Measurements from ENCODE around the gene TOB1.
"Not testable (repeated sequence)": the region's sequence is repeated elsewhere in the genome, so short reads cannot be mapped to it uniquely, and the experiment has no call there.

The TOB1 gene

DNA sequence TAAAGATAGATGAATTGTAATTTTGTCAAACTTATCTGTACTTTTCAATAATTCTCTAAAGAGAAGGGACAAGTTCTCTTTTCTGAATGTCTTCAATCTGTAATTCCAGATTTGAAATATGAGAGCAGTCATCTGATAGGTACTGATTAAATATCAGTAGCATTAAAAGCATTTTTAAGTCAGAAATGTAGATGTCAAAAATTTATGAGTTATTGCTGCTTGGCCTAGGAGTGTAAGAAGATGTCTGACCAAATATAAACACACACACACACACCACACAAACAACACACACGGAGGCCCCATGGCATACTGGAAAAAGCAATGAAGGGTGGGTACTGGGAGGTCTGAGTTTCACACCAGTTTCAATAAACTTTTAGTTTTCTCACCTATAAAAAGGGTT lies 2.4 kb upstream of the TOB1 start:
- no peak for DNase-seq (ENCODE audit: low read depth in 2 of 2)

DNA sequence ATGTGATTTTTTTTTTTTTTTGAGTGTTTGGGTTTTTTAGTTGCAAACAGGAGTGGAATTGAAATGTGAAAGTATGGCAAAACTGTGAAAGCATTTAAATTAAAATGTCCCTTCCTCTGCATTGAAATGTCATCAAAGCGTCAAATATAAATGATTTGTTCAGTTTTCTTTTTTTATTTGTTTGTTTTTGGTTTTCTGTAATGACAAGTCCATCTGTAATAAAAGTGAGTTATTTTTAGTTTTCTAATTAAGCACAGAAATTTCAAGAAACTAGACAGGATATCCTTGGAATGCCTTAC lies 1.9 kb upstream of the TOB1 start:
- DNase-seq (ENCODE audit: low read depth in 2 of 2) = no peak

DNA sequence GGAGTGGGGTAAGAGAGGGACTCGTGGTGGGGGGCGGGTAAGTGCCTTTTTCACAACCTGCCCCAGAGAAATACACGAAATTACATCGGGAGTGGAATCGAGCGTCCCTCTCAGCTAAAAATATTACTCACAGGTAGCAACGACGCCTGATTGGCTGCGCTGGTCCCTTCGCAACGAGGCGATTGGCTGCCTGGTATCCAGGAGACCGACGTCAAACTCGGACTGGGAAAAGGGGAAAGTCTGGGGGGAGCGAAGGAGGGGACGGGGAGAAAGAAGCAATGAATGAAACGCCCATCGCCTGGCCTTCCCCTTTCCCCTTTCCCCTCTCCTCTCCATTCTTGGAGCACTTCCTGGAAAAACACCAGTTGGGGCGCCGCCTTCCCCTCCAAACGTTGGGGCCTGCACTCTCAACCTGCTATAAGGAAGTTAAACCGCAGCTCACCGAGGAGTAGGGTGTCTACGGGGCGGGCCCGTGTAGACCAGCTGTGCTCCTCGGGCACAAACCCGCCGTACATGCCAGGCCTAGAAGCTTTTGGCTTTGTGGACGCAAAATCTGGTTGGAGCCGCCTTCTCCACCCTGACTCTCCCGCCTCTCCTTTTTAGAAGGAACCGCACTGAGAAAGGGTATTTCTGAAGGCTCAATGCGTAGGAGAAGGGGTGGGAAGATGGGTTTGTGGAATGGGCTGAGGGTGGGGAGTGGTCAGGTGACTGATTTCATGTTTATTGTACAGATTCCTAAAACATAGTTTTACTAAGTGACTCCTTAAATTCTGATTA lies 1.4 kb upstream of the TOB1 start:
- peak; percentile 47 to 54 for DNase-seq (ENCODE audit: low read depth in 2 of 2)

DNA sequence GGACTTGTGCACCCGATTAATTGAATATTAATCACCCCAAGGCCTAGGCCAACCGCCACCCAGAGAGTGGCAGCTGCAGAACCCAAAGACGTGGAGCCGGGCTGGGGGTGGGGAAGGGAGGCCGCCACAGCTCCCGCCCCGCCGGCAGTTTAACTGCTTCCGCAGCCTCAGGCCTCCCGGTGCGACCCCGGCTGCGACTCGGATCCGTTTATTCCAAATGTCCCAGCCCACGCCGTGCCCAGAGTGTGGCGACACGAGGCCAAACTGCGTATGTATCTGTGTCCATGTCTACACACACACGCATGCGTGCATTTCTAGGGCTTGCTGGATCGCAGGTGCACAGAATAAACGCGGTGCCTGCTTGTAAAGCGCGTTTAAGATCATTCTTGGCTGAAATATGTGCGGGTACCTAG lies 802 bp upstream of the TOB1 start:
- DNase-seq (ENCODE audit: low read depth in 2 of 2) = no peak

DNA sequence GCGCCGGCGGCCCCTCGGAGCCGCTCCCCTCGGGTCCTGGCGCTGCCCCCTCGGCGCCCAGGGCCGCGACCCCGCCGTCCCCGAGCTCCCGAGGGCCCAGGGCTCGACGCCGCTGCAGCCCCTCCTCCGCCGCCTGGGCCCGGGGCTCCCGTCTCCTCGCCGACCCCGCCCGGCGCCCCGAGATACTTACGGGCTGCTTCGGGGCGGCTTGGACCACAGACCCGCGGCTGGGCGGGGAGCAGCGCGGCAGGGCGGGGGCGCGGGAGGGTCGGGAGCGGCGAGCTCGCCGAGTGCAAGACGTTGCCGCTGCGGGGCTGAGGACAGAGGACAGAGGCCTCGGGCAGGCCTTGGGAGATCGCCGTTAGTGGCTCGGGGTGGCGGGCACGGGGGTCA lies 290 bp downstream of the TOB1 start:
- no peak for DNase-seq (ENCODE audit: low read depth in 2 of 2)

DNA sequence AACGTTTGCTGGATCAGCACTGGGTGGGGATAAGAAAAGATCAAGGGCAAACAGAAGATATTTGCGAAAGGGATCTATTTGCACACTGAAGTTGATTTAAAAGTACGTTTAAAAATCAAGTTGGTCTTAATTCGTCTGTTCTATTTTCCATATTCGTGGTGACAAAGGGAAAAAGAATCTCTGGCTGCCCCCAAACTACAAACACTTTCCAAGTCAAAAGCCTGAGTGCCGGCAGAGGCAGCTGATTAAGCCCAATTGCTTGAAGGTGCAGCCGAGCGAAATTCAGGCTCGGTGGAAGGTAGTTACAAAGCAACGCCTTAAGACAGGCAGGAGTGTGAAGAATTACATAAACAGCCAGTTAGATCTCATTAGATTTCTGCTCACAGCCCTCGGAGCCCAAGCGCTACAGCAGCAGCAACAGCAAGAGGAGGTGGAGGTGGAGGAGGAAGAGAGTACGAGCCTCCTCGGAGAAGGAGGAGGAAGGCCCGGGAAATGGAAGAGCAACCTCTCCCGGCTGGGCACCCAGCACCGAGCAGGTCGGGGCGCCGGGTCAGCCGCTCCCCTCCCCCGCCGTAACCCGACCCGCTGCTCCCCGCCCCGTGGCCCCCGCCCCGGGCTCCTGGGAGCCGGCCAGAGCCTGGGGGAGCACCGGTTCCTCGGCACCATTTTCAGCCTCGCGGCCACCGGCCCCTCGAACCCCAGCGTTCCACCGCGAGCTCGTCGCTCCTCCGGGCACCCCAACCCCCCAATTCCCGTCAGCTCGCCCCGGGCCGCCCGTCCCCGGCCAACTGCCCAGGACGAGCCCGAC lies 890 bp downstream of the TOB1 start:
- DNase-seq (ENCODE audit: low read depth in 2 of 2) = no peak

DNA sequence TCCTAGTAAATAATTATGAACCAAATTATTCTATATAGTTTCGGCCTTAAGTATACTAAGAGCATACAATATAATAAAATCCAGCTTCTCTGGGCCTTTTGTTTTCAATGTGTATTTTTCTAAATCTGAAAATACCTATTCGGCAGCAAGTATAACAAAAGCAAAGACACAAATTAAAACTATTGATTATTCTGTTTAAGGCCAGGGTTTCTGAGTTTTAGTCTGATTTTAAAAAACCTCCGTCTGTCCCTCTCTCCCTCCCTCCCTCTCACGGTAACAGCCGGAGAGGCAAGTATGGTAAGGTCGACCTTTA lies 1.5 kb downstream of the TOB1 start:
- no peak for DNase-seq (ENCODE audit: low read depth in 2 of 2)

DNA sequence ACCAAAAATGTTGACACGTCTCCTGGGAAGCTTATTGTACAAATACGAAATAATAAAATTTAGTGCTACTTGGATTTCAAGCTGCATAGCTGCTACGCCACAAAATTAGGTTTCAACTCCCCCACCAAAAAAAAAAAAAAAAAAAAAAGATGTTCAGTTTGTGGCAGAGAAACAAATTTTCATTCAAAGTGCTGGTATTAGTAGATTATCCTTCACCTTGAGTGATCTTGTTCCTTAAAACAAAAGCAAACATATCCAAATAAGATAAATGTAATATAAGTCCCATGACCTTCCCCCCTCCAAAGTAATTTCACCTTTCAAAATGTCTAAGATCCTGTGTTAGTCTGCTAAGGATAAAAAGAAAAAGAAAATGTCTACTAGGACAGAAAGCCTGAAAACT lies 2.2 kb downstream of the TOB1 start:
- no peak for DNase-seq (ENCODE audit: low read depth in 2 of 2)

DNA sequence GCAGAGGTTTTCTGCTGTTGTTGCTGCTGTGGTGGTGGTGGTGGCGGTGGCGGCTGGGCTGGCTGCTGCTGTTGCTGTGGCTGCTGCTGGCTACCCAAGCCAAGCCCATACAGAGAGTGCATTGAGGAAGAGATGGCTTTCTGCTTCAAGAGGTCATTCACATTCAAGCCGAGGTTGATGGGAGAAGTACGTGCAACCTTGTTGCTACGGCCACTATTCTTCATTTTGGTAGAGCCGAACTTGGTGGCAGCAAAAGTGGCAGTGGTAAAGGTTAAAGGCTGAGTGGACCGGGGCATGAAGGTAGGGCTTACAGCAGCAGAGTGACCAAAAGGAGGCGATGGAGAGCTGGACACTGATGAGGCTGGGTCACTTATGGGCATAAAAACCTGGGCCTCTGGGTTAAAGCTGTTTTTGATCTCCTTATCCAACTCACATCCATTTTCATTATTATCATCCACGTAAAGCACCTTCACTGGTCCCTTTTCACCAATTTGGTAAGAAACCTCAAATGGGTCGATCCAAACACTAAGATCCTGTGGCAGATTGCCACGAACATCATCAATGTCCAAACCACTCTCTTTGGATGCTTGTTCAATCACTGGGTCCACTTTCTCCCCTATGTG lies 2.8 kb downstream of the TOB1 start:
- DNase-seq (ENCODE audit: low read depth in 2 of 2) = no peak

DNA sequence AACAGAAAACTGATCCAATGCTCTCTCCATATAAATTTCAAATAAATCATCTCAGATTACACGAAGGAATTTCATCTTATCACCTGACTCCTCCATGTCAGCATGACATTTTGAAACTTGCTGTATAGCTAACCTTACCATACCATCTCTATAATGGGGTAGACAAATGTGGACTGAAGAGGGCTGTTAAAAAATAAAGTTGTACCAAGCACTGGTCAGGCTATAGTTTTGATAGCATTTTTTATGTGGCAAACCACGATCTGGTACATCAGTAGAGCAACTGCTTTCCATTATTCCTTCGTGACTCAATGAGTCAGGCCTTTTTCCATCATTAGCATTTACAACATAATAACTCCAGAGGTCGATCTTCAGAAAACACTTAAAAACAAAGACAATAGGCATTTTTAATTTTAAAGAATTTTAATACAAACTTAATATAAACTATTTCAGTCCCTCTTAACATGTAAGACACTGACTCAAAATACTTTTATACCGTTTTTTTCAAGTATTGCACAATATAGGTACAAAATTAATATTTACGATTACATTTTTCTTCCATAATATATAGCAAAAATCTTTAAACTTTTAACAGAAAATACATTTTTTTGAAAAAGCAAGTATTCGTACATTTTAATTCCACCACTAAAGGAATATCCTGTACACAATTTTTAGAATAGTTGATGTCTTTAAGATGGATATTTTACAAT lies 4.2 kb downstream of the TOB1 start:
- no peak for DNase-seq (ENCODE audit: low read depth in 2 of 2)

DNA sequence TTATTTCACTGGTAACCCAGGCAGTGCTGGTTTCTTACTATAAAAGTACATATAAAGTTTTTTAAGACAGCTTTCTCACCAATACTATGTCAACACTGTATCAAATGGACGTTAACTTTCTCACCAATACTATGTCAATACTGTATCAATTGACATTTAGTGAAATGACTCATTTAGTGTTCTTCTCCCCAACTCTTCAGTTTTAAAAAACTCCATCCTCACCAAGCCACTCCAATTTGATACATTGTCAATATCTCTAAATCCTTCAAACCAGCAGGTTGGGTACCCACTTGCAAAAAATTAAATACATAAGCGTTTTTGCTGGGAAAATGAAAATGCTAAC lies 4.8 kb downstream of the TOB1 start:
- no peak for DNase-seq (ENCODE audit: low read depth in 2 of 2)

DNA sequence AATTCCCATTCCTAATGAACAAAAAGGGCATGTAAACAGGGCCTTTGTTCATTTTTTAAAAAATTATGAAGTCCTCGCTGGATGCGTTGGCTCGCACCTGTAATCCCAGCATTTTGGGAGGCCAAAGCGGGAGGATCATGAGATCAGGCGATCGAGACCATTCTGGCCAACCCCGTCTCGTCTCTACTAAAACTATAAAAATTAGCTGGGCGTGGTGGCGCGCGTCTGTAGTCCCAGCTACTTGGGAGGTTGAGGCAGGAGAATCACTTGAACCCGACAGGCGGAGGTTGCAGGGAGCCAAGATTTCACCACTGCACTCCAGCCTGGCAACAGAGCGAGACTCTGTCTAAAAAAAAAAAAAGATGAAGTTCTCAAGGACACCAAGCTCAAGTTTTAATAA lies 6.4 kb downstream of the TOB1 start:
- DNase-seq (ENCODE audit: low read depth in 2 of 2) = not testable (repeated sequence)

DNA sequence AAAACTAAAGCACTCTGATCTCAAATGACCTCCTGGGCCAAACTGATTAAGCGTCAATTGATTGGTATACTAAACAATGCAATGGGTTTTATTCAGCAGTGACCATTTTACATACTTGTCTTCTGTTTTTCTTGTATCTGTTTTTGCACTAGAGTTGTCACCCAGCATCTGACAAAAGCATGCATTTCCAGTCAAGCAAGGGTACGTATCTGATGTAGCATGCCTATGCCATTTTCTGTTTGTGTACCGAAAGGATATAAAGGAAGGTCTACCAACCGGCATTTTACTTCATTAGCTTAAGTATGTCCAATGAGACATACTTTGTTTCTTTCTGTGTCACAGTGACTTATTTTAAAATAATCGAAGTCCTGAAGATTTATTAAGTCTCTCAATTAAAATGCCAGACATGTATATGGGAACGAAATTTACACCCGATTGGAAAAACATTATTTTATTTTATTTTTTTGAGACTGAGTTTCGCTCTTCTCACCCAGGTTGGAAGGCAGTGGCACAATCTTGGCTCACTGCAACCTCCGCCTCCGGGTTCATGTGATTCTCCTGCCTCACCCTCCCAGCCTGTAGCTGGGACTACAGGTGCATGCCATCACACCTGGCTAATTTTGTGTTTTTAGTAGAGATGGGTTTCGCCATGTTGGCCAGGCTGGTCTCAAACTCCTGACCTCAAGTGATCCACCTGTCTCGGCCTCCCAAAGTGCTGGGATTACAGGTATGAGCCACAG lies 7.5 kb downstream of the TOB1 start:
- no peak for DNase-seq (ENCODE audit: low read depth in 2 of 2)

DNA sequence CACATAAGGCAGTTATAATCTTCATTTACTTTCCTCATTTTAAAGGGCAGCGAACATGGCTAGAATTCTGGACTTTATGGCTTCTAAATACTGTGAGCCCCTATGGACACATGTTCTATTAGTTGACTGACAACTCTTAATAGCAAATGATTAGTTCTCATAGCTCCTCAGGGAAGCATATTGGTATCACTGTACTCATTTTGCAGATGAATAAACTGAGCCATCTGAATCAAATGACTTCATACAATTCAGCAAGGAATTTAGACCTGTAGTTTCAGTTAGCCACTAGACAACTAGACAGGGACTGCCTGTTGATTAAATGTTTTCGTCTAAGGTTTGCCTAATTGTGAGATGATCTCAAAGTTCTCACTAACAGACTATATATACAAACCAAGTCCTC lies 9.7 kb downstream of the TOB1 start:
- no peak for DNase-seq (ENCODE audit: low read depth in 2 of 2)

DNA sequence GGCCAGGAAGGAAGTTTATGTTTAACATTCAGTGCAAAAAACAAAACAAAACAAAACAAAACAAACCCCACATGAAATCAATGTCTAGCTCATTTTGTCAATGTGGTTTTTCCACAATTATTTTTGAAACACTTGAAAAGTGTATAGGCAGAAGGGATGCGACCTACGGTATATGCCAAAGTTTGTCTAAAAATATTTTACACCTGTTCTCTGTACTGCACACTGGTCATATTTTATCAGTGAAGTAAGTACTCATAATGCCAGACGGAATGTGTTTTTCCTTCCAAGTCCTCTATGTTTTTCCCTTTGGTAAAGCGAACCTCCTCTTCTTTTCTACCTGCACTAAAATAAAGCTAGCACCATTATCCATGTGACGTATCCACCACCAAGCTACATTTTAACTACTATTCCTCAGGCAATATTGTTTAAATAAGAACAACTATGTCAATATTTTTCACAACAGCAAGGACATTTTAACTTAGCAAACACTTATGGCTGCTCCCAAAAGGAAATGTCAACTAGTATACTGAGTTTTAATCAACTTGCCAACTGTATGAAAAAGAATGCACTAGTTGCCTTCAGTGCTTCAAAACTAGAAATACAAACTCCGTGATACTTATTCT lies 10.3 kb downstream of the TOB1 start:
- no peak for DNase-seq (ENCODE audit: low read depth in 2 of 2)

DNA sequence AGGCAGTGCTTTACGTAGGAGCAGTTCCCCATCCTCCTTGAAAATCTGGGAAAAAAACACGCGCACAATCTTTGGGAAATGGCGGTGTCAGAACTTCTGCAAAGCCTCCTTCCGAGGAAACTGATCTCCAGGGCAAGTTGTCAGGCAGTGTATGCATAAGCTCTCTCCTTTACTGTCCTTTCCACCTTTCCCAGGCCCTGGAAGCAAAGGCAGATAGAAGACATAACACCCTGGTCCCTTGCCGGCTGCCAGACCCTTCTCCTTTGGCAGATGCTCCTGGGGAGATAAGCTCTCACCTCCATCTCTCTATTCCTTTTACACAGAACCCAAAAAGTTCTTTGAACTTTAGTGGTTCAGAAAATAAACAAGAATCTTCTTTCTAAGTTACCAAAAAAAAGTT lies 12.4 kb downstream of the TOB1 start:
- DNase-seq (ENCODE audit: low read depth in 2 of 2) = no peak

DNA sequence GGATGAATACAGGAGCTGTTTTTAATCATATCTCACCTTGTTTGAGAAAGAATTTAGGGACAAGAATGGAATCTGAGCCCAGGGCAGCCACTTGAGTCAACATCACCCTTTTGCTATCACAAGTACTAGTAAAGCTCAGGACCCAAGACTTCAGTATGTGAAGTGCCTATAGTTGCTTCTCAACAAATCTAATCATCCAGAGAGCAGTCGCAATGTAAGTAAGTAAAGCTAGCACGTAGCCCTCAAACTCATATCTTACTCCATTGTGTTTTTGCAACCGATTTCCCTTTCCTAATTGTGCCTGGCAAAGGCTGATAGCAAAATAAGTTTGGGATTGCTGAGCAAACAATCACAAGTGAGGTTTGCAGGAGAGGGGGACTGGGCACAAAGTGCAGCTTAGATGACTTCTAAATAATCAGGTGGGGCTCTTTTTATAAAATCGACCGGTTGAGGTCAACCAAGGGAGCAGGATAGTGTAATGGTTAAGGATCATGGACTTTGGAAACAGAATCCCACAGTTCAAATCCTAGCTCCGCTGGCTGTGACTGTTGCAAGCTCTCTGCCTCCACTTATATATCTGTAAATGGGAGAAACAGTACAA lies 13.0 kb downstream of the TOB1 start:
- no peak for DNase-seq (ENCODE audit: low read depth in 2 of 2)

DNA sequence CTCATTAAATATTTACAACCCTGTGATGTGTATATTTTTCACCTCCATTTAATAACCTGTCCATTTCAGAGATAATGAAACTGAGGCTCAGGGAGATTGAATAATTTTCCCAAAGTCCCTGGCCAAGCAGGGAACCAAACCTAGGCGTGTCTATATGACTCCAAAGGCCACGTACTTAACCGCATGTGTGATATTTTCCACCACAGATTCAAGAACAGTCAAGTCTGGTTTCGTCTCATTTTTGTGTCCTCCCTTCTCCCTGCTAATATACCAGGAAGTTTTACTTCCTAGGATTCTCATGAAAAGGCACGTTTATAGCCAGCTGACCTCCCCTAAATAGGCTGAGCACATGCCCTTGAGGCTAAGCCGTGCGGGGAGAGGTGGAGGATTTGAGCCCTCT lies 15.5 kb downstream of the TOB1 start:
- no peak for DNase-seq (ENCODE audit: low read depth in 2 of 2)

DNA sequence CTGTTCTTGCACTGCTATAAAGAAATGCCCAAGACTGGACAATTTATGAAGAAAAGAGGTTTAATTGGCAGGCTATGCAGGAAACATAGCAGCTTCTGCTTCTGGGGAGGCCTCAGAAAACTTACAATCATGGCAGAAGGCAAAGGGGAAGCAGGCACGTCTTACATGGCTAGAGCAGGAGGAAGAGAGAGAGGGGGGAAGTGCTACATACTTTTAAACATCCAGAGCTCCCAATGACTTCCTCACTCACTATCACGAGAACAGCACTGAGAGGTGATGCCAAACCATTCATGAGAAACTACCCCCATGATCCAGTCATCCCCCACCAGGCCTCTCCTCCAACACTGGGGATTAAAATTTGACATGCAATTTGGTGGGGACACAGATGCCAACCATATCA lies 17.4 kb downstream of the TOB1 start:
- DNase-seq (ENCODE audit: low read depth in 2 of 2) = no peak

DNA sequence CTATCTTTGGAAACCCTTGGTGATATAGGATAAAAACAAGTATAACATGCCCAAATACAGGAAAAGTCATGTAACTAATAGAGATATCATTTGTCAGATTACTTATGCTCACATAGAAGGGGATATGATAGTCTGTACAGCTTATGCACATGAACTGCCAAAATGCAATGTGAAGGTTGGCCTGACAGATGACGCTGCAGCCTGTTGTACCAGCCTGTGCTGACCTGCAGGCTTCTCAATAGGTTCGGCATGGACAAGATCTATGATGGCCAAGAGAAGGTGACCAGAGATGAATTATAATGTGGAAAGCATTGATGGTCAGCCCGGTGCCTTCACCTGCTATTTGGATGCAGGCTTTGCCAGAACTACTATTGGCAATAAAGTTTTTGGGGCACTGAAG lies 18.1 kb downstream of the TOB1 start:
- no peak for DNase-seq (ENCODE audit: low read depth in 2 of 2)

DNA sequence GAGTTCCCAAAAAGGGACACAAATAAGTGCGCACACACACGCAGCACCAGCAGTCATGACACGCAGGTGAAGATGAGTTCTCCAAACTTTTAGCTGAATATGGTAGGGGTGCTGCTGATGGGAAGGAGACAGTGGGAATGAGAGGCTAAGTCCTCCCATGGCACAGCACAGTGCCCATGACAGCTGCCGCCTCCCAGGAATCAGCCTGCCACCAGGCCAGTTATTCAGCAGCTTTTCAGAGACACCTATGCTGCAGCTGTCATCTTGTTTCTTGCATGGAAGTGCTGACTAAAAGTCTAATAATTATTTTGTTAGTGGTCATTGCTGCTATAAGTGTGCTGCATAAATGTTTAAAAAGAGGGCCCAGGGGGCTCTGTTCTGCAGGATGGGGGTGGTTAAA lies 18.6 kb downstream of the TOB1 start:
- DNase-seq (ENCODE audit: low read depth in 2 of 2) = no peak
